Measurements from ENCODE around the gene USHBP1.
"Not testable (repeated sequence)": the region's sequence is repeated elsewhere in the genome, so short reads cannot be mapped to it uniquely, and the experiment has no call there.

DNA sequence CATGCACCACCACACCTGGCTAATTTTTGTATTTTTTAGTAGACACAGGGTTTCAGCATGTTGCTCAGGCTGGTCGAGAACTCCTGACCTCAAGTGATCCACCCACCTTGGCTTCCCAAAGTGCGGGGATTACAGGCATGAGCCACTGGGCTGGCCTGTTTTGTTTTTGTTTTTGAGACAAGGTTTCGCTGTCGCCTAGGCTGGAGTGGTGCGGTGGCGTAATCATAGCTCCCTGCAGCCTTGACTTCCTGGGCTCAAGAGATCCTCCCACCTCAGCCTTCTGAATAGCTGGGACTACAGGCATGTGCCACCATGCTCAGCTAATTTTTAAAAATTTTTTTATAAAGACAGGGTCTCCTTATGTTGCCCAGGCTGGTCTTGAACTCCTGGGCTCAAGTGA lies 31.0 kb upstream of the USHBP1 start:
- TF ChIP-seq, protein P1, sequence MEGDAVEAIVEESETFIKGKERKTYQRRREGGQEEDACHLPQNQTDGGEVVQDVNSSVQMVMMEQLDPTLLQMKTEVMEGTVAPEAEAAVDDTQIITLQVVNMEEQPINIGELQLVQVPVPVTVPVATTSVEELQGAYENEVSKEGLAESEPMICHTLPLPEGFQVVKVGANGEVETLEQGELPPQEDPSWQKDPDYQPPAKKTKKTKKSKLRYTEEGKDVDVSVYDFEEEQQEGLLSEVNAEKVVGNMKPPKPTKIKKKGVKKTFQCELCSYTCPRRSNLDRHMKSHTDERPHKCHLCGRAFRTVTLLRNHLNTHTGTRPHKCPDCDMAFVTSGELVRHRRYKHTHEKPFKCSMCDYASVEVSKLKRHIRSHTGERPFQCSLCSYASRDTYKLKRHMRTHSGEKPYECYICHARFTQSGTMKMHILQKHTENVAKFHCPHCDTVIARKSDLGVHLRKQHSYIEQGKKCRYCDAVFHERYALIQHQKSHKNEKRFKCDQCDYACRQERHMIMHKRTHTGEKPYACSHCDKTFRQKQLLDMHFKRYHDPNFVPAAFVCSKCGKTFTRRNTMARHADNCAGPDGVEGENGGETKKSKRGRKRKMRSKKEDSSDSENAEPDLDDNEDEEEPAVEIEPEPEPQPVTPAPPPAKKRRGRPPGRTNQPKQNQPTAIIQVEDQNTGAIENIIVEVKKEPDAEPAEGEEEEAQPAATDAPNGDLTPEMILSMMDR (IDR thresholded peaks at IDR 0.05; ENCODE audit: borderline replicate concordance, extremely low read depth, low read length, poor library complexity, severe bottlenecking) = not testable (repeated sequence)
- TF ChIP-seq EZH2 (IDR thresholded peaks at IDR 0.05; ENCODE audit: borderline replicate concordance, low read depth, low read length, severe bottlenecking) = not testable (repeated sequence)
